ES-I3 (cell line): ENCODE data around the gene FAM72A.
"Not testable (repeated sequence)": the region's sequence is repeated elsewhere in the genome, so short reads cannot be mapped to it uniquely, and the experiment has no call there.

Experiments used
- H3K36me3 ChIP-seq: 2 replicates; pipeline ENCODE4 v1.6.1; 2013; ENCODE audit warnings: mild to moderate bottlenecking, low read length, control low read depth, moderate library complexity; ENCODE audit not compliant: insufficient read depth
- H3K4me1 ChIP-seq: 2 replicates; pipeline ENCODE4 v1.6.1; 2013; ENCODE audit warnings: mild to moderate bottlenecking, control low read depth, low read length; ENCODE audit not compliant: insufficient read depth
- H3K9ac ChIP-seq: 2 replicates; pipeline ENCODE4 v1.6.1; 2013; ENCODE audit warnings: low read depth, mild to moderate bottlenecking, low read length, moderate library complexity
- H3K9me3 ChIP-seq: 2 replicates; pipeline ENCODE4 v1.6.1; 2013; ENCODE audit warnings: mild to moderate bottlenecking, low read length, moderate library complexity; ENCODE audit not compliant: control insufficient read depth, insufficient read depth

Gene FAM72A

GRCh38 chr1:206221585-206221984 is 18.9 kb upstream of the FAM72A start:
- not testable (repeated sequence) for H3K9me3 ChIP-seq, H3K9ac ChIP-seq, H3K36me3 ChIP-seq, H3K4me1 ChIP-seq

GRCh38 chr1:206220332-206221000 is 17.8 kb upstream of the FAM72A start:
- H3K4me1 ChIP-seq, H3K9ac ChIP-seq, H3K36me3 ChIP-seq, H3K9me3 ChIP-seq: not testable (repeated sequence)

GRCh38 chr1:206219514-206220331 is 17.1 kb upstream of the FAM72A start:
- H3K36me3 ChIP-seq, H3K4me1 ChIP-seq, H3K9ac ChIP-seq, H3K9me3 ChIP-seq: not testable (repeated sequence)

GRCh38 chr1:206218765-206219164 is 16.1 kb upstream of the FAM72A start:
- H3K4me1 ChIP-seq, H3K9me3 ChIP-seq, H3K9ac ChIP-seq, H3K36me3 ChIP-seq: not testable (repeated sequence)

GRCh38 chr1:206218285-206218684 is 15.6 kb upstream of the FAM72A start:
- H3K9ac ChIP-seq, H3K9me3 ChIP-seq, H3K36me3 ChIP-seq, H3K4me1 ChIP-seq: not testable (repeated sequence)

GRCh38 chr1:206215600-206216392 is 13.2 kb upstream of the FAM72A start:
- not testable (repeated sequence) for H3K9ac ChIP-seq, H3K9me3 ChIP-seq, H3K36me3 ChIP-seq, H3K4me1 ChIP-seq

- H3K36me3 ChIP-seq, H3K9ac ChIP-seq, H3K4me1 ChIP-seq, H3K9me3 ChIP-seq: not testable (repeated sequence)
These were observed 8.2 kb upstream of the FAM72A start for GRCh38 chr1:206210802-206211201.

- H3K9ac ChIP-seq = not testable (repeated sequence)
These were observed 2.9 kb upstream of the FAM72A start for GRCh38 chr1:206205569-206205968.

GRCh38 chr1:206204871-206205270 is 2.2 kb upstream of the FAM72A start:
- peak overlapping the region; percentile 28; the same call in 1 of the 2 replicates for H3K9ac ChIP-seq
- not testable (repeated sequence) for H3K4me1 ChIP-seq, H3K9me3 ChIP-seq, H3K36me3 ChIP-seq

More at GRCh38 chr1:206205569-206205968, 2.9 kb upstream of the FAM72A start:
- not testable (repeated sequence) for H3K9me3 ChIP-seq, H3K4me1 ChIP-seq, H3K36me3 ChIP-seq

- H3K4me1 ChIP-seq, H3K9me3 ChIP-seq, H3K36me3 ChIP-seq, H3K9ac ChIP-seq: not testable (repeated sequence)
These were observed 1.5 kb upstream of the FAM72A start for GRCh38 chr1:206204159-206204511.

GRCh38 chr1:206203364-206204158 is 922 bp upstream of the FAM72A start, which contains the start of gene SRGAP2:
SRGAP2 (plus strand) TSS chr1:206203541; CDS start chr1:206205971, 2,430 bp downstream.
- H3K4me1 ChIP-seq, H3K9me3 ChIP-seq: not testable (repeated sequence)
- peak within 1 kb of the TSS; percentile 44; the same call in 1 of the 2 replicates for H3K9ac ChIP-seq

GRCh38 chr1:206196748-206197424 is 5.8 kb downstream of the FAM72A start:
- not testable (repeated sequence) for H3K9ac ChIP-seq, H3K36me3 ChIP-seq, H3K4me1 ChIP-seq, H3K9me3 ChIP-seq

More at GRCh38 chr1:206203364-206204158, 922 bp upstream of the FAM72A start, which contains the start of gene SRGAP2:
- not testable (repeated sequence) for H3K36me3 ChIP-seq

GRCh38 chr1:206195182-206195581 is 7.5 kb downstream of the FAM72A start:
- not testable (repeated sequence) for H3K4me1 ChIP-seq, H3K9me3 ChIP-seq, H3K9ac ChIP-seq, H3K36me3 ChIP-seq

- H3K9me3 ChIP-seq, H3K4me1 ChIP-seq, H3K36me3 ChIP-seq, H3K9ac ChIP-seq: not testable (repeated sequence)
These were observed 15.8 kb downstream of the FAM72A start for GRCh38 chr1:206186826-206187225.
